ENCODE measurements around the gene CCDC117.
"Not testable (repeated sequence)": the region's sequence is repeated elsewhere in the genome, so short reads cannot be mapped to it uniquely, and the experiment has no call there.

Gene CCDC117

DNA sequence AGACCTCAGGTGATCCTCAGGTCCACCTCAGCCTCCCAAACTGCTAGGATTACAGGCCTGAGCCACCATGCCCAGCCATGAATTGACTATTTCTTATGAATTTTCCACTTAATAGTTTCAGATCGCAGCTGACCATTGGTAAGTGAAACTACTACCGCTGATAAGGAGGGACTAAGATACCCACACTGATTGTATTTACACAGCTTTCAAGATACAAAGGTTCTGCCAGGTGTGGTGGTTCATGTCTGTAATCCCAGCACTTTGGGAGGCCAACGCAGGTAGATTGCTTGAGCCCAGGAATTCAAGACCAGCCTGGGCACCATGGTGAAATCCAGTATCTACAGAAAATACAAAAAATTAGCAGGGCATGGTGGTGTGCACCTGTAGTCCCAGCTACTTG, 34.8 kb upstream of the CCDC117 start:
- DNase-seq (ENCODE audit: extremely low read depth, low read depth): no peak
- no peak for TF ChIP-seq CTCF (IDR thresholded peaks at IDR 0.05; ENCODE audit: low read depth, low read length)

- DNase-seq (ENCODE audit: extremely low read depth, low read depth): not testable (repeated sequence)
Observed at GRCh38 chr22:28738876-28739275, 33.6 kb upstream of the CCDC117 start.

DNA sequence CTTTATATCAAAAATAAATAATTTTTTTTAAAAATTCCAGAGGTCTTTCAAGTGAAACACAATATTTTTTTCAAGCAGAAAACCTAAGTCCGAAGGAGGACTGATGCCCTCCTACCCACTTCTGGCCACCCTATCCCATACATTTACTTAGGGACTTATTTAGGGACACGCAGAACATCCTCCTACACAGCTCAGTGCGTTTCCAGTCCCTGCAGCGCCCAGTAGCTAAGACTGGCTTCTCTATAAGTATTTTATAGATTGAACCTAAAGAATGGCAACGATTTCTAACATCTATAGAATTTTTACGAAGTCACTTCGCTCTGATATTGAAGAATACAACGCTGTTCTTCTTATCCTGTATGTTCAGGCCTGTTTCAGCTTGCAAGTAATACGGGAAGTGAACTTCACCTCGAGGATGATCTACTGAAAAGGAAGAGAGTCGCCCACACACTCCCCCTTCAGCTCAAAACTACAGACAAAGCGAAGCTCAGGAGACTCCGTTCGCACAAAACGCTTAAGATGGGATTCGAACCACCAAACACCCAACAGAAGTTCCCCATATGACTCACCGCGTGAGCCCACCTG, 31.2 kb upstream of the CCDC117 start:
- TF ChIP-seq CTCF (IDR thresholded peaks at IDR 0.05; ENCODE audit: low read depth, low read length): no peak
- DNase-seq (ENCODE audit: extremely low read depth, low read depth): no peak

- no peak; the same call in 1 of the 2 replicates for TF ChIP-seq CTCF (IDR thresholded peaks at IDR 0.05; ENCODE audit: low read depth, low read length)
- peak; percentile 96 for DNase-seq (ENCODE audit: extremely low read depth, low read depth)
Observed at GRCh38 chr22:28741785-28742561, 30.5 kb upstream of the CCDC117 start, which contains the start of the genes CHEK2 and HSCB. Gene CHEK2, minus strand, starts transcription at chr22:28741820. Its CDS starts 7,099 bp downstream, at chr22:28734721. Gene HSCB, plus strand, starts transcription at chr22:28742039. Its CDS starts 57 bp downstream, at chr22:28742096.

- TF ChIP-seq CTCF (IDR thresholded peaks at IDR 0.05; ENCODE audit: low read depth, low read length): no peak
- DNase-seq (ENCODE audit: extremely low read depth, low read depth): no peak
Observed at GRCh38 chr22:28742562-28742962, 29.9 kb upstream of the CCDC117 start.

GRCh38 chr22:28743852-28744251, 28.6 kb upstream of the CCDC117 start:
- TF ChIP-seq CTCF (IDR thresholded peaks at IDR 0.05; ENCODE audit: low read depth, low read length): no peak
- DNase-seq (ENCODE audit: extremely low read depth, low read depth): no peak

GRCh38 chr22:28750471-28750881, 22.0 kb upstream of the CCDC117 start:
- no peak for DNase-seq (ENCODE audit: extremely low read depth, low read depth)
- no peak for TF ChIP-seq CTCF (IDR thresholded peaks at IDR 0.05; ENCODE audit: low read depth, low read length)

- DNase-seq (ENCODE audit: extremely low read depth, low read depth): not testable (repeated sequence)
Observed at GRCh38 chr22:28754512-28754911, 18.0 kb upstream of the CCDC117 start.
